Measurements from ENCODE around the gene ZFAND3. TPM values are rescaled to one million over a fixed set of nuclear protein-coding genes. Genes with fewer than 3 reads are reported as not detected.

ZFAND3 gene
- total RNA-seq, 1 experiment from 2014 or later: 64.0 TPM

GRCh38 chr6:37913210-37913609 lies 93.7 kb downstream of the ZFAND3 start:
- intact Hi-C loops (cut with micrococcal nuclease; ENCODE audit: unreplicated experiment): no loop called here
- H3K9me3 ChIP-seq (ENCODE audit: low read depth, low read length, poor library complexity, severe bottlenecking): no peaks in the 10 kb centered on the region
- no peak overlapping the region for H3K27ac ChIP-seq (ENCODE audit: low read depth, low read length, poor library complexity, severe bottlenecking)
- CTCF ChIA-PET: no interaction called here
- POLR2A ChIA-PET (ENCODE audit: low non-redundant PET): no interaction called here
- H3K4me1 ChIP-seq (ENCODE audit: insufficient read depth, low read length, poor library complexity, severe bottlenecking): peaks cover 6% of the 10 kb centered on the region
- no peaks in the 10 kb centered on the region for H3K36me3 ChIP-seq (ENCODE audit: insufficient read depth, low read length, poor library complexity, severe bottlenecking)
- H3K27me3 ChIP-seq (replicated peaks; ENCODE audit: insufficient read depth, low read depth, low read length, poor library complexity): no peaks in the 10 kb centered on the region
- TF ChIP-seq CTCF (conservative IDR thresholded peaks at IDR 0.05; ENCODE audit: low read depth, low read length) (no peak), EZH2 (IDR thresholded peaks at IDR 0.05; ENCODE audit: borderline replicate concordance, low read depth, low read length, poor library complexity, severe bottlenecking) (no peak)
- no peak overlapping the region for H3K4me3 ChIP-seq (ENCODE audit: low read depth, low read length, poor library complexity, severe bottlenecking)
- BruUV-seq (replicated peaks): no TSS peak
- no peak for DNase-seq (ENCODE audit: low spot score)

- H3K4me1 ChIP-seq (ENCODE audit: insufficient read depth, low read length, poor library complexity, severe bottlenecking): peaks cover 6% of the 10 kb centered on the region
- H3K27me3 ChIP-seq (replicated peaks; ENCODE audit: insufficient read depth, low read depth, low read length, poor library complexity): no peaks in the 10 kb centered on the region
- BruUV-seq (replicated peaks): no TSS peak
- no peaks in the 10 kb centered on the region for H3K36me3 ChIP-seq (ENCODE audit: insufficient read depth, low read length, poor library complexity, severe bottlenecking)
- no peaks in the 10 kb centered on the region for H3K9me3 ChIP-seq (ENCODE audit: low read depth, low read length, poor library complexity, severe bottlenecking)
- no peak overlapping the region for H3K27ac ChIP-seq (ENCODE audit: low read depth, low read length, poor library complexity, severe bottlenecking)
- POLR2A ChIA-PET (ENCODE audit: low non-redundant PET): no interaction called here
- no peak for DNase-seq (ENCODE audit: low spot score)
- TF ChIP-seq CTCF (conservative IDR thresholded peaks at IDR 0.05; ENCODE audit: low read depth, low read length) (no peak), EZH2 (IDR thresholded peaks at IDR 0.05; ENCODE audit: borderline replicate concordance, low read depth, low read length, poor library complexity, severe bottlenecking) (no peak)
- intact Hi-C loops (cut with micrococcal nuclease; ENCODE audit: unreplicated experiment): no loop called here
- H3K4me3 ChIP-seq (ENCODE audit: low read depth, low read length, poor library complexity, severe bottlenecking): no peak overlapping the region
- CTCF ChIA-PET: no interaction called here
These were observed 95.9 kb downstream of the ZFAND3 start for GRCh38 chr6:37915463-37915862.

DNA sequence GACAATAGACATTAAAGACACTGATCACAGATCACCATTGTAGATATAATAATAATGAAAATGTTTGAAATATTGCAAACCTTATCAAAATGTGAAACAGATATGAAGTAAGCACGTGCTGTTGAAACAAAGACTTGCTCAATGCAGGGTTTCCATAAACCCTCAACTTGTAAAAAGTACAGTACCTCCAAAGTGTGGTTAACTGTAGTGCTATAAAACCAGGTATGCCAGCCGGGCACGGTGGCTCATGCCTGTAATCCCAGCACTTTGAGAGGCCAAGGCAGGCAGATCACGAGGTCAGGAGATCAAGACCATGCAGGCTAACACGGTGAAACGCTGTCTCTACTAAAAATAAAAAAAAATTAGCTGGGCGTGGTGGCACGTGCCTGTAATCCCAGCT lies 96.6 kb downstream of the ZFAND3 start:
- TF ChIP-seq CTCF (conservative IDR thresholded peaks at IDR 0.05; ENCODE audit: low read depth, low read length) (no peak), EZH2 (IDR thresholded peaks at IDR 0.05; ENCODE audit: borderline replicate concordance, low read depth, low read length, poor library complexity, severe bottlenecking) (no peak)
- DNase-seq (ENCODE audit: low spot score): no peak
- H3K9me3 ChIP-seq (ENCODE audit: low read depth, low read length, poor library complexity, severe bottlenecking): no peaks in the 10 kb centered on the region
- POLR2A ChIA-PET (ENCODE audit: low non-redundant PET): no interaction called here
- CTCF ChIA-PET: no interaction called here
- no TSS peak for BruUV-seq (replicated peaks)
- H3K27me3 ChIP-seq (replicated peaks; ENCODE audit: insufficient read depth, low read depth, low read length, poor library complexity): no peaks in the 10 kb centered on the region
- intact Hi-C loops (cut with micrococcal nuclease; ENCODE audit: unreplicated experiment): no loop called here
- H3K4me1 ChIP-seq (ENCODE audit: insufficient read depth, low read length, poor library complexity, severe bottlenecking): peaks cover 6% of the 10 kb centered on the region
- no peak overlapping the region for H3K27ac ChIP-seq (ENCODE audit: low read depth, low read length, poor library complexity, severe bottlenecking)
- H3K4me3 ChIP-seq (ENCODE audit: low read depth, low read length, poor library complexity, severe bottlenecking): no peak overlapping the region
- no peaks in the 10 kb centered on the region for H3K36me3 ChIP-seq (ENCODE audit: insufficient read depth, low read length, poor library complexity, severe bottlenecking)
